Transverse colon (tissue), 4 donors: Measurements from ENCODE around the gene MSI2.

Experiments used
- EP300 ChIP-seq: sonication (generic); formaldehyde crosslinking; IDR thresholded peaks from one replicate; pipeline ENCODE4 v1.6.1; 2017; ENCODE audit warnings: antibody characterized with exemption, low read depth
- POLR2A ChIP-seq: fragments of 450-650 bp; IDR thresholded peaks from one replicate; pipeline ENCODE4 v1.6.1; 2016; ENCODE audit warnings: antibody characterized with exemption, mild to moderate bottlenecking, moderate library complexity
- POLR2AphosphoS5 ChIP-seq, 3 donors: sonication (generic); formaldehyde crosslinking; IDR thresholded peaks; one replicate each; pipeline ENCODE4 v1.6.1; 2016; ENCODE audit warnings: antibody characterized with exemption in 3 of 3
- TF ChIP-seq, protein P1 (sequence below), 5 experiments: fragments of 200-600 bp in 3 of 5; fragments of 450-650 bp in 2 of 5; sonication (generic) in 3 of 5; IDR thresholded peaks; 1 replicate in 2 of 5; 2 replicates in 3 of 5; pipeline ENCODE4 v1.5.1; 2016 to 2017; ENCODE audit warnings: antibody characterized with exemption in 5 of 5, inconsistent platforms in 3 of 5, mild to moderate bottlenecking in 2 of 5, moderate library complexity in 1 of 5

DNA sequence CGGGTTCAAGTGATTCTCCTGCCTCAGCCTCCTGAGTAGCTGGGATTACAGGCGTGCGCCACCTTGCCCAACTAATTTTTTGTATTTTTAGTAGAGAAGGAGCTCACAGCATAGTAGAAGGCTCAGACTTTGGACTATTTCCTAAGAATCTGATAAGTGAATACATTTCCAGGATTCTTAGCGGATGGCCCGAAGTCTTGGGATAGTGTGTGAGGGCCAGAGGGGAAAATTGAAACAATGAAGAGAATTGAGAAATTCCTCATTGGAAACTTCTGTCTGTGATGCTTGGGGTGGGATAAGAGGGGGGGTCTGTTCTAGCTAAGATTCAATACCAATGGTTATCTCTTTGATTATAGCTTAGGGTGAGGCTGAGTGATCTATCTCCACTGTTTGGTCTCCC, 183.3 kb downstream of the MSI2 start:
- TF ChIP-seq, protein P1, sequence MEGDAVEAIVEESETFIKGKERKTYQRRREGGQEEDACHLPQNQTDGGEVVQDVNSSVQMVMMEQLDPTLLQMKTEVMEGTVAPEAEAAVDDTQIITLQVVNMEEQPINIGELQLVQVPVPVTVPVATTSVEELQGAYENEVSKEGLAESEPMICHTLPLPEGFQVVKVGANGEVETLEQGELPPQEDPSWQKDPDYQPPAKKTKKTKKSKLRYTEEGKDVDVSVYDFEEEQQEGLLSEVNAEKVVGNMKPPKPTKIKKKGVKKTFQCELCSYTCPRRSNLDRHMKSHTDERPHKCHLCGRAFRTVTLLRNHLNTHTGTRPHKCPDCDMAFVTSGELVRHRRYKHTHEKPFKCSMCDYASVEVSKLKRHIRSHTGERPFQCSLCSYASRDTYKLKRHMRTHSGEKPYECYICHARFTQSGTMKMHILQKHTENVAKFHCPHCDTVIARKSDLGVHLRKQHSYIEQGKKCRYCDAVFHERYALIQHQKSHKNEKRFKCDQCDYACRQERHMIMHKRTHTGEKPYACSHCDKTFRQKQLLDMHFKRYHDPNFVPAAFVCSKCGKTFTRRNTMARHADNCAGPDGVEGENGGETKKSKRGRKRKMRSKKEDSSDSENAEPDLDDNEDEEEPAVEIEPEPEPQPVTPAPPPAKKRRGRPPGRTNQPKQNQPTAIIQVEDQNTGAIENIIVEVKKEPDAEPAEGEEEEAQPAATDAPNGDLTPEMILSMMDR (IDR thresholded peaks at IDR 0.05), result no peak
- TF ChIP-seq EP300 (no peak), POLR2A (no peak), POLR2AphosphoS5 (IDR thresholded peaks at IDR 0.05) (no peak)
